Lung (tissue), 12 donors: ENCODE data around the gene TMPRSS2. TPM values are rescaled to one million over a fixed set of nuclear protein-coding genes. Genes with fewer than 3 reads are reported as not detected.
A peak's percentile ranks its signal among the peaks of the same experiment; 100 is the strongest.

Experiments
- ATAC-seq: fragments of 200-7000 bp; cut with Tn5 transposase; one replicate; pipeline ENCODE4 v1.9.1; 2020; ENCODE audit warnings: moderate number of reproducible peaks; ENCODE audit not compliant: insufficient read depth, low FRiP score
- DNase-seq, 3 donors: peaks; one replicate each; pipeline ENCODE4 v3.0.0-alpha.2; 2013 to 2017
- H3K27ac ChIP-seq, 2 donors: one replicate each; pipeline ENCODE4 v1.5.1; 2013; ENCODE audit warnings: mild to moderate bottlenecking in 2 of 2, moderate library complexity in 2 of 2, control low read depth in 1 of 2, inconsistent platforms in 1 of 2, low read depth in 1 of 2, low read length in 1 of 2
- H3K27me3 ChIP-seq, 3 donors: one replicate each; pipeline ENCODE4 v1.5.1; 2013; ENCODE audit warnings: low read length in 2 of 3; ENCODE audit not compliant: control insufficient read depth in 3 of 3, insufficient read depth in 3 of 3
- H3K36me3 ChIP-seq, 4 donors: one replicate each; pipeline ENCODE4 v1.5.1; 2013; ENCODE audit warnings: low read length in 4 of 4, mild to moderate bottlenecking in 1 of 4, moderate library complexity in 1 of 4; ENCODE audit not compliant: control insufficient read depth in 4 of 4, insufficient read depth in 4 of 4
- H3K4me1 ChIP-seq, 5 donors: one replicate each; pipeline ENCODE4 v1.5.1; 2013; ENCODE audit warnings: low read length in 5 of 5, mild to moderate bottlenecking in 2 of 5, moderate library complexity in 1 of 5; ENCODE audit not compliant: control insufficient read depth in 5 of 5, insufficient read depth in 5 of 5
- H3K4me3 ChIP-seq: one replicate; pipeline ENCODE4 v1.5.1; 2013; ENCODE audit warnings: mild to moderate bottlenecking, control low read depth, moderate library complexity
- H3K9ac ChIP-seq, 2 donors: one replicate each; pipeline ENCODE4 v1.5.1; 2013; ENCODE audit warnings: low read length in 2 of 2, control low read depth in 1 of 2; ENCODE audit not compliant: insufficient read depth in 1 of 2
- H3K9me3 ChIP-seq, 4 donors: one replicate each; pipeline ENCODE4 v1.5.1; 2013; ENCODE audit warnings: low read length in 3 of 4, mild to moderate bottlenecking in 1 of 4, moderate library complexity in 1 of 4; ENCODE audit not compliant: control insufficient read depth in 4 of 4, insufficient read depth in 3 of 4
- CTCF ChIP-seq: IDR thresholded peaks from 2 replicates; pipeline ENCODE4 v1.5.1; 2012; ENCODE audit warnings: mild to moderate bottlenecking; ENCODE audit errors: control extremely low read depth, extremely low read depth
- WGBS, 2 donors: extraction: QIAGEN DNeasy Blood & Tissue Kit; methylation state at CpG; one replicate each; pipeline ENCODE4 v1.1.7; 2013; 5-methylcytosine and 5-hydroxymethylcytosine counted together
- polyA plus RNA-seq, 2 donors: library from polyadenylated mRNA; stranded (reverse); fragments of 200-250 nt; gene quantifications; one replicate each; pipeline ENCODE4 v1.2.1, GENCODE V29; 2013
- total RNA-seq, 2 donors: library from RNA; depleted of rRNA in 1 of 2; stranded (reverse); fragments of >200 nt in 1 of 2; gene quantifications; one replicate each; pipeline ENCODE4 v1.2.1, GENCODE V29; 2014 to 2021
- donor health status: control.
- donor health status: control.
- donor health status: Bipolar disorder and iron deficiency.
- donor health status: healthy.
- donor health status: DM: yes; HTN: yes; CAD: no.

The TMPRSS2 gene
- total and polyA plus RNA-seq, 4 donors, result 46.2 to 130 (median 72.2) TPM

- H3K27ac ChIP-seq, result no peak overlapping the region
- H3K4me3 ChIP-seq, result no peak overlapping the region
- TF ChIP-seq CTCF, result no peak
- H3K9ac ChIP-seq, result no peak overlapping the region
- DNase-seq (peak; percentile 14 to 47 (median 47)), ATAC-seq (no peak)
- H3K27me3 ChIP-seq, result no peaks in the 10 kb centered on the region
- 85 to 87% methylated on average over 23 of the region's 23 CpGs for WGBS, 2 donors
- peaks cover 0 to 5% (median 0%) of the 10 kb centered on the region in 4 donors for H3K36me3 ChIP-seq
- H3K4me1 ChIP-seq, result peaks cover 0 to 19% (median 9%) of the 10 kb centered on the region in 5 donors
- no peaks in the 10 kb centered on the region for H3K9me3 ChIP-seq
Measured at GRCh38 chr21:41466024-41466820, 41.7 kb downstream of the TMPRSS2 start.

GRCh38 chr21:41465176-41465781, 42.7 kb downstream of the TMPRSS2 start:
- no peak for TF ChIP-seq CTCF
- Histone ChIP-seq H3K27ac (no peak overlapping the region), H3K9ac (no peak overlapping the region), H3K27me3 (no peaks in the 10 kb centered on the region), H3K36me3 (peaks cover 0 to 5% (median 0%) of the 10 kb centered on the region in 4 donors), H3K9me3 (no peaks in the 10 kb centered on the region), H3K4me3 (no peak overlapping the region), H3K4me1 (peaks cover 0 to 19% (median 9%) of the 10 kb centered on the region in 5 donors)
- DNase-seq (no peak), ATAC-seq (no peak)
- 89 to 90% methylated on average over 4 of the region's 4 CpGs for WGBS, 2 donors

GRCh38 chr21:41460578-41461527, 47.1 kb downstream of the TMPRSS2 start:
- H3K4me1 ChIP-seq, result no peaks in the 10 kb centered on the region
- no peak overlapping the region for H3K4me3 ChIP-seq
- peaks cover 0 to 23% (median 1%) of the 10 kb centered on the region in 4 donors for H3K36me3 ChIP-seq
- peak; percentile 71 for TF ChIP-seq CTCF
- H3K9me3 ChIP-seq, result no peaks in the 10 kb centered on the region
- no peaks in the 10 kb centered on the region for H3K27me3 ChIP-seq
- DNase-seq (peak; percentile 65 to 76 (median 67)), ATAC-seq (peak; percentile 74)
- no peak overlapping the region for H3K9ac ChIP-seq
- WGBS, 2 donors, result 35 to 43% methylated on average over 17 of the region's 17 CpGs
- H3K27ac ChIP-seq, result no peak overlapping the region
